ENCODE measurements around the gene TMEM260.

GRCh38 chr14:56650979-56651378 is 71.4 kb downstream of the TMEM260 start:
- TF ChIP-seq CTCF (IDR thresholded peaks at IDR 0.05; ENCODE audit: extremely low read depth in 1 of 2, insufficient read depth in 1 of 2, low read depth in 1 of 2, low read length in 2 of 2): no peak
- TF ChIP-seq GATA2 (IDR thresholded peaks at IDR 0.05; ENCODE audit: insufficient read depth, insufficient read length, low read depth, low read length): no peak
- TF ChIP-seq POLR2A (IDR thresholded peaks at IDR 0.05; ENCODE audit: low read depth, low read length): no peak
- TF ChIP-seq MAX (IDR thresholded peaks at IDR 0.05; ENCODE audit: insufficient read depth, insufficient read length): no peak
- TF ChIP-seq FOS (IDR thresholded peaks at IDR 0.05; ENCODE audit: borderline replicate concordance, insufficient read depth, low read length): no peak
- no peak for TF ChIP-seq MYC (IDR thresholded peaks at IDR 0.05; ENCODE audit: low read depth, low read length)
- no peak for TF ChIP-seq EZH2 (IDR thresholded peaks at IDR 0.05; ENCODE audit: borderline replicate concordance, low read depth, low read length, severe bottlenecking)
- no peak for TF ChIP-seq POLR2AphosphoS5 (IDR thresholded peaks at IDR 0.05; ENCODE audit: insufficient read depth, low read depth, low read length)
